ENCODE data around the gene OMP. TPM values are rescaled to one million over a fixed set of nuclear protein-coding genes. Genes with fewer than 3 reads are reported as not detected.

OMP gene
- total RNA-seq, 1 donor from 2014 or later: not detected

GRCh38 chr11:77121876-77122575 lies 19.4 kb downstream of the OMP start:
- TF ChIP-seq CTCF (IDR thresholded peaks at IDR 0.05): no peak
- Mint-ChIP-seq H3K36me3 (ENCODE audit: low read depth) (peaks cover 13% of the 10 kb centered on the region), H3K27me3 (ENCODE audit: low read depth) (no peaks in the 10 kb centered on the region), H3K9me3 (ENCODE audit: low read depth) (no peaks in the 10 kb centered on the region), H3K4me3 (ENCODE audit: unreplicated experiment) (no peak overlapping the region), H3K4me1 (ENCODE audit: low read depth) (no peaks in the 10 kb centered on the region), H3K27ac (ENCODE audit: unreplicated experiment) (no peak overlapping the region)
- DNase-seq (ENCODE audit: low spot score): no peak

GRCh38 chr11:77122576-77123212 lies 20.1 kb downstream of the OMP start:
- H3K4me1 Mint-ChIP-seq (ENCODE audit: low read depth): peaks cover 4% of the 10 kb centered on the region
- no peak for DNase-seq (ENCODE audit: low spot score)
- H3K27me3 Mint-ChIP-seq (ENCODE audit: low read depth): no peaks in the 10 kb centered on the region
- H3K27ac Mint-ChIP-seq (ENCODE audit: unreplicated experiment): no peak overlapping the region
- no peak for TF ChIP-seq CTCF (IDR thresholded peaks at IDR 0.05)
- H3K36me3 Mint-ChIP-seq (ENCODE audit: low read depth): peaks cover 13% of the 10 kb centered on the region
- no peak overlapping the region for H3K4me3 Mint-ChIP-seq (ENCODE audit: unreplicated experiment)
- no peaks in the 10 kb centered on the region for H3K9me3 Mint-ChIP-seq (ENCODE audit: low read depth)

- peaks cover 13% of the 10 kb centered on the region for H3K36me3 Mint-ChIP-seq (ENCODE audit: low read depth)
- TF ChIP-seq CTCF (IDR thresholded peaks at IDR 0.05): no peak
- H3K9me3 Mint-ChIP-seq (ENCODE audit: low read depth): no peaks in the 10 kb centered on the region
- H3K27me3 Mint-ChIP-seq (ENCODE audit: low read depth): peaks cover 2% of the 10 kb centered on the region
- H3K4me1 Mint-ChIP-seq (ENCODE audit: low read depth): peaks cover 10% of the 10 kb centered on the region
- DNase-seq (ENCODE audit: low spot score): no peak
- H3K27ac Mint-ChIP-seq (ENCODE audit: unreplicated experiment): no peak overlapping the region
- H3K4me3 Mint-ChIP-seq (ENCODE audit: unreplicated experiment): no peak overlapping the region
Observed at GRCh38 chr11:77123591-77123990, 21.0 kb downstream of the OMP start.

- DNase-seq (ENCODE audit: low spot score): no peak
- peaks cover 10% of the 10 kb centered on the region for H3K4me1 Mint-ChIP-seq (ENCODE audit: low read depth)
- no peak overlapping the region for H3K27ac Mint-ChIP-seq (ENCODE audit: unreplicated experiment)
- peaks cover 13% of the 10 kb centered on the region for H3K36me3 Mint-ChIP-seq (ENCODE audit: low read depth)
- peaks cover 4% of the 10 kb centered on the region for H3K27me3 Mint-ChIP-seq (ENCODE audit: low read depth)
- no peak overlapping the region for H3K4me3 Mint-ChIP-seq (ENCODE audit: unreplicated experiment)
- no peak for TF ChIP-seq CTCF (IDR thresholded peaks at IDR 0.05)
- no peaks in the 10 kb centered on the region for H3K9me3 Mint-ChIP-seq (ENCODE audit: low read depth)
Observed at GRCh38 chr11:77124041-77124440, 21.4 kb downstream of the OMP start.

- peaks cover 13% of the 10 kb centered on the region for H3K36me3 Mint-ChIP-seq (ENCODE audit: low read depth)
- peaks cover 10% of the 10 kb centered on the region for H3K4me1 Mint-ChIP-seq (ENCODE audit: low read depth)
- TF ChIP-seq CTCF (IDR thresholded peaks at IDR 0.05): no peak
- no peak for DNase-seq (ENCODE audit: low spot score)
- no peak overlapping the region for H3K4me3 Mint-ChIP-seq (ENCODE audit: unreplicated experiment)
- no peaks in the 10 kb centered on the region for H3K9me3 Mint-ChIP-seq (ENCODE audit: low read depth)
- peaks cover 4% of the 10 kb centered on the region for H3K27me3 Mint-ChIP-seq (ENCODE audit: low read depth)
- no peak overlapping the region for H3K27ac Mint-ChIP-seq (ENCODE audit: unreplicated experiment)
Observed at GRCh38 chr11:77124488-77124887, 21.8 kb downstream of the OMP start.
